WTC11 (cell line): Measurements from ENCODE around the gene CCL26. TPM values are rescaled to one million over a fixed set of nuclear protein-coding genes. Genes with fewer than 3 reads are reported as not detected.

Experiments used
- ATAC-seq: fragments of 200-7000 bp; cut with Tn5 transposase; 2 replicates; pipeline ENCODE4 v1.10.0; 2021; ENCODE audit warnings: mild to moderate bottlenecking, moderate library complexity
- CTCF ChIA-PET: fragments of 300-600 bp; sonication (Branson Sonifier 250); formaldehyde crosslinking; loops from one replicate; lab custom pipeline; 2021; ENCODE audit warnings: antibody characterized with exemption; lab: Charles Lee
- POLR2A ChIA-PET: fragments of 350-600 bp; sonication (Branson Sonifier 250); formaldehyde crosslinking; loops from one replicate; lab custom pipeline; 2021; ENCODE audit warnings: antibody characterized with exemption; lab: Charles Lee
- DNase-seq: peaks from one replicate; pipeline ENCODE4 v3.0.0; 2021; ENCODE audit warnings: low spot score
- H3K27ac Mint-ChIP-seq: 2 replicates; pipeline ENCODE4 v1.8.0; 2021; ENCODE audit warnings: mixed read lengths
- H3K27me3 Mint-ChIP-seq: 2 replicates; pipeline ENCODE4 v1.8.0; 2021; ENCODE audit warnings: low read depth, mild to moderate bottlenecking, moderate library complexity, mixed read lengths
- H3K36me3 Mint-ChIP-seq: 2 replicates; pipeline ENCODE4 v1.8.0; 2021; ENCODE audit warnings: mixed read lengths
- H3K4me1 Mint-ChIP-seq: 2 replicates; pipeline ENCODE4 v1.8.0; 2022; ENCODE audit warnings: mixed read lengths
- H3K4me3 Mint-ChIP-seq: 2 replicates; pipeline ENCODE4 v1.8.0; 2021; ENCODE audit warnings: mild to moderate bottlenecking, moderate library complexity, mixed read lengths
- H3K9me3 Mint-ChIP-seq: 2 replicates; pipeline ENCODE4 v1.8.0; 2021; ENCODE audit warnings: mixed read lengths
- AFF4 ChIP-seq: sonication (generic); formaldehyde crosslinking; IDR thresholded peaks from 2 replicates; pipeline ENCODE4 v1.8.1; 2023; ENCODE audit warnings: mild to moderate bottlenecking, missing genetic modification reagents, borderline replicate concordance
- CREB1 ChIP-seq: sonication (generic); formaldehyde crosslinking; IDR thresholded peaks from 2 replicates; pipeline ENCODE4 v1.8.0; 2023; ENCODE audit warnings: mild to moderate bottlenecking, missing genetic modification reagents
- E2F1 ChIP-seq: sonication (generic); formaldehyde crosslinking; IDR thresholded peaks from 2 replicates; pipeline ENCODE4 v1.8.0; 2022; ENCODE audit warnings: mild to moderate bottlenecking, missing genetic modification reagents
- E2F4 ChIP-seq: sonication (generic); formaldehyde crosslinking; IDR thresholded peaks from 2 replicates; pipeline ENCODE4 v1.8.1; 2022; ENCODE audit warnings: low read depth, mild to moderate bottlenecking, moderate library complexity, missing genetic modification reagents, borderline replicate concordance
- ETV6 ChIP-seq: sonication (generic); formaldehyde crosslinking; IDR thresholded peaks from 2 replicates; pipeline ENCODE4 v1.8.1; 2022; ENCODE audit warnings: mild to moderate bottlenecking, missing genetic modification reagents
- FOXK1 ChIP-seq: sonication (generic); formaldehyde crosslinking; IDR thresholded peaks from 2 replicates; pipeline ENCODE4 v1.8.0; 2022; ENCODE audit warnings: mild to moderate bottlenecking, moderate library complexity, missing genetic modification reagents
- FOXP4 ChIP-seq: sonication (generic); formaldehyde crosslinking; IDR thresholded peaks from 2 replicates; pipeline ENCODE4 v1.8.0; 2022; ENCODE audit warnings: mild to moderate bottlenecking, missing genetic modification reagents
- GABPB1 ChIP-seq: sonication (generic); formaldehyde crosslinking; IDR thresholded peaks from 2 replicates; pipeline ENCODE4 v1.8.1; 2023; ENCODE audit warnings: mild to moderate bottlenecking, missing genetic modification reagents
- HMGA2 ChIP-seq: fragments of 250-450 bp; sonication (Bioruptor Pico); IDR thresholded peaks from 2 replicates; pipeline ENCODE4 v1.4.0; 2021; ENCODE audit warnings: mild to moderate bottlenecking, moderate library complexity
- MYBL2 ChIP-seq: sonication (generic); formaldehyde crosslinking; IDR thresholded peaks from 2 replicates; pipeline ENCODE4 v1.8.1; 2023; ENCODE audit warnings: mild to moderate bottlenecking, moderate library complexity, missing genetic modification reagents
- NFYB ChIP-seq: sonication (generic); formaldehyde crosslinking; conservative IDR thresholded peaks from 2 replicates; pipeline ENCODE4 v1.8.0; 2022; ENCODE audit warnings: low read depth, missing genetic modification reagents
- NR2C2 ChIP-seq: sonication (generic); formaldehyde crosslinking; IDR thresholded peaks from 2 replicates; pipeline ENCODE4 v1.8.0; 2022; ENCODE audit warnings: mild to moderate bottlenecking, missing genetic modification reagents
- SP1 ChIP-seq: sonication (generic); formaldehyde crosslinking; conservative IDR thresholded peaks from 2 replicates; pipeline ENCODE4 v1.8.1; 2022; ENCODE audit warnings: missing genetic modification reagents
- TEAD1 ChIP-seq: sonication (generic); formaldehyde crosslinking; IDR thresholded peaks from 2 replicates; pipeline ENCODE4 v1.8.0; 2022; ENCODE audit warnings: mild to moderate bottlenecking, missing genetic modification reagents
- ZNF232 ChIP-seq: sonication (generic); formaldehyde crosslinking; IDR thresholded peaks from 2 replicates; pipeline ENCODE4 v1.8.0; 2022; ENCODE audit warnings: mild to moderate bottlenecking, missing genetic modification reagents
- ZNF423 ChIP-seq: fragments of 250-450 bp; sonication (Bioruptor Pico); IDR thresholded peaks from 2 replicates; pipeline ENCODE4 v2.1.2; 2022; ENCODE audit warnings: mild to moderate bottlenecking, moderate library complexity
- total RNA-seq: library from RNA; stranded (reverse); gene quantifications from 3 replicates; pipeline ENCODE4 v1.2.3, GENCODE V29; 2021
- TF ChIP-seq, protein P1 (sequence below): sonication (generic); formaldehyde crosslinking; IDR thresholded peaks from 2 replicates; pipeline ENCODE4 v1.8.0; 2023; ENCODE audit warnings: missing genetic modification reagents, mild to moderate bottlenecking, borderline replicate concordance
- TF ChIP-seq, protein P2 (sequence below): fragments of 250-450 bp; sonication (Bioruptor Pico); conservative IDR thresholded peaks from 2 replicates; pipeline ENCODE4 v1.9.0; 2021; ENCODE audit warnings: mild to moderate bottlenecking

CCL26 gene
- total RNA-seq, 1 experiment from 2014 or later = 9.8 TPM

- ChIA-PET CTCF (interaction anchor here (0.6 to 3.3 kb wide), 7 partner anchors 11 to 27 kb away, joined by 3 to 19 read pairs (median 3); no protein-coding TSS in a partner anchor), POLR2A (interaction anchor here (0.6 to 1.3 kb wide), 2 partner anchors 89 to 292 kb away, joined by 3 to 5 read pairs; no protein-coding TSS in a partner anchor)
- H3K36me3 Mint-ChIP-seq = no peaks in the 10 kb centered on the region
- peak; percentile 7; the same call in 1 of the 2 replicates for TF ChIP-seq MYBL2 (CRISPR knock-in tag)
- no peak for TF ChIP-seq GABPB1 (CRISPR knock-in tag)
- no peak for TF ChIP-seq ZNF232 (CRISPR knock-in tag)
- 0 out of 2 replicates have a peak, but pooled peaks have one; percentile 29 for TF ChIP-seq E2F1 (CRISPR knock-in tag)
- peak; percentile 86 for TF ChIP-seq NFYB (CRISPR knock-in tag)
- TF ChIP-seq NR2C2 (CRISPR knock-in tag) = no peak
- TF ChIP-seq ETV6 (CRISPR knock-in tag) = peak; percentile 64; the same call in 1 of the 2 replicates
- peak; percentile 95 for TF ChIP-seq SP1 (CRISPR knock-in tag)
- 0 out of 2 replicates have a peak, but pooled peaks have one; percentile 5 for TF ChIP-seq TEAD1
- no peak for TF ChIP-seq HMGA2 (CRISPR knock-in tag)
- TF ChIP-seq FOXP4 (CRISPR knock-in tag) = peak; percentile 65; the same call in 1 of the 2 replicates
- TF ChIP-seq FOXK1 (CRISPR knock-in tag) = 0 out of 2 replicates have a peak, but pooled peaks have one; percentile 20
- TF ChIP-seq, protein P1, sequence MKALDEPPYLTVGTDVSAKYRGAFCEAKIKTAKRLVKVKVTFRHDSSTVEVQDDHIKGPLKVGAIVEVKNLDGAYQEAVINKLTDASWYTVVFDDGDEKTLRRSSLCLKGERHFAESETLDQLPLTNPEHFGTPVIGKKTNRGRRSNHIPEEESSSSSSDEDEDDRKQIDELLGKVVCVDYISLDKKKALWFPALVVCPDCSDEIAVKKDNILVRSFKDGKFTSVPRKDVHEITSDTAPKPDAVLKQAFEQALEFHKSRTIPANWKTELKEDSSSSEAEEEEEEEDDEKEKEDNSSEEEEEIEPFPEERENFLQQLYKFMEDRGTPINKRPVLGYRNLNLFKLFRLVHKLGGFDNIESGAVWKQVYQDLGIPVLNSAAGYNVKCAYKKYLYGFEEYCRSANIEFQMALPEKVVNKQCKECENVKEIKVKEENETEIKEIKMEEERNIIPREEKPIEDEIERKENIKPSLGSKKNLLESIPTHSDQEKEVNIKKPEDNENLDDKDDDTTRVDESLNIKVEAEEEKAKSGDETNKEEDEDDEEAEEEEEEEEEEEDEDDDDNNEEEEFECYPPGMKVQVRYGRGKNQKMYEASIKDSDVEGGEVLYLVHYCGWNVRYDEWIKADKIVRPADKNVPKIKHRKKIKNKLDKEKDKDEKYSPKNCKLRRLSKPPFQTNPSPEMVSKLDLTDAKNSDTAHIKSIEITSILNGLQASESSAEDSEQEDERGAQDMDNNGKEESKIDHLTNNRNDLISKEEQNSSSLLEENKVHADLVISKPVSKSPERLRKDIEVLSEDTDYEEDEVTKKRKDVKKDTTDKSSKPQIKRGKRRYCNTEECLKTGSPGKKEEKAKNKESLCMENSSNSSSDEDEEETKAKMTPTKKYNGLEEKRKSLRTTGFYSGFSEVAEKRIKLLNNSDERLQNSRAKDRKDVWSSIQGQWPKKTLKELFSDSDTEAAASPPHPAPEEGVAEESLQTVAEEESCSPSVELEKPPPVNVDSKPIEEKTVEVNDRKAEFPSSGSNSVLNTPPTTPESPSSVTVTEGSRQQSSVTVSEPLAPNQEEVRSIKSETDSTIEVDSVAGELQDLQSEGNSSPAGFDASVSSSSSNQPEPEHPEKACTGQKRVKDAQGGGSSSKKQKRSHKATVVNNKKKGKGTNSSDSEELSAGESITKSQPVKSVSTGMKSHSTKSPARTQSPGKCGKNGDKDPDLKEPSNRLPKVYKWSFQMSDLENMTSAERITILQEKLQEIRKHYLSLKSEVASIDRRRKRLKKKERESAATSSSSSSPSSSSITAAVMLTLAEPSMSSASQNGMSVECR (CRISPR knock-in tag) = 0 out of 2 replicates have a peak, but pooled peaks have one; percentile 32
- TF ChIP-seq, protein P2, sequence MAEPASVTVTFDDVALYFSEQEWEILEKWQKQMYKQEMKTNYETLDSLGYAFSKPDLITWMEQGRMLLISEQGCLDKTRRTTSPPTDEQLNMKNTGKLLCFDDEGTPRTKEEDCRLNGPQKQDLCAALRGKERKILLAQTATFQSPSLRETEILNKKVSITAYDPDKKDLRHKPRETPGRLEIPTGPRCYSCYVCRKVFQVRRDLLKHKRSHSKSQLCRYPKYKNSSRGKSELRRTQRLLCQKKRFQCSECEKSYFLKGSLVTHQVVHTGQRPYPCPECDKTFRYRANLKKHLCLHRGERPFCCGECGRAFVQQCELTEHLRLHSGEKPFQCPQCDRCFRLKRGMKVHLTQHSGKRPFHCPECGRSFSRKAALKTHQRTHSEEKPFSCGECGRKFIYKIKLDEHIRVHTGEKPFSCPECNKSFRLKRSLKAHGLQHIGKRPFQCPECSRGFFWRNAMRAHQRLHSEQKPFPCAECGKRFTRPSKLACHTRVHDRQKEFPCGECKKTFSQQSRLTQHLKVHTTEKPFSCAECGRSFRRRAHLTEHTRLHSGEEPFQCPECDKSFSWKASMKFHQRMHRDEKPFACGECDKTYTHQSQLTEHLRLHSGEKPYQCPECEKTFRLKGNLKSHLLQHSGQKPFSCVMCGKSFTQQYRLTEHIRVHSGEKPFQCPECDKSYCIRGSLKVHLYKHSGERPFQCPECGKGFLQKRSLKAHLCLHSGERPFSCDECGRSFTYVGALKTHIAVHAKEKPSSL = no peak
- DNase-seq = peak; percentile 100
- peak; percentile 98 for ATAC-seq
- H3K27ac Mint-ChIP-seq = peak overlapping the region; percentile 95
- H3K27me3 Mint-ChIP-seq = peaks cover 32% of the 10 kb centered on the region
- peaks cover 27% of the 10 kb centered on the region for H3K4me1 Mint-ChIP-seq
- H3K4me3 Mint-ChIP-seq = peak overlapping the region; percentile 95
- no peaks in the 10 kb centered on the region for H3K9me3 Mint-ChIP-seq
These were observed 32.8 kb downstream of the CCL26 start for GRCh38 chr7:75738975-75739795.

DNA sequence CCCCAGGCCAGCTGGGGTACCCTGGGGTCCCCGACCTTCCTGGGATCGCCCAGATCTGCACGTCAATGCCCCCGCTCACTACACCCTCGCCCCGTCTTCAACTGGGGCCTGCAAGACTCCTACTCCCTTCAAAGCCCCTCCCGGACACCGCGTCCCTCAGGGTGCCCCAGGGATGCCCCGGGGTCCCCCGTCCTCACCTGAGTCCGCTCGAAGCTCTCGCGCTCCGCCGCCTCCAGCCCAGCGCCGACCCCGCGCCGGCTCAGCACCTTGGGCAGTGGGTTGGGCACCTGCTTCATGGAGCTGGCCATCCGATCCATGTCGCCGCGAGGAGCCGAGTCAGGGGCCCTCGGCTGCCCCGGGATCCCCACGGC lies 33.4 kb downstream of the CCL26 start, which contains the start of gene HIP1:
Gene HIP1, minus strand, starts transcription at position 338 of the 371 bp plus-strand sequence. Its CDS starts 21 bp downstream, at position 317.
- Mint-ChIP-seq H3K4me3 (peak within 1 kb of the TSS; percentile 95), H3K27ac (peak within 1 kb of the TSS; percentile 95), H3K9me3 (no peaks in the 10 kb centered on the region), H3K36me3 (no peaks in the 10 kb centered on the region), H3K27me3 (peaks cover 32% of the 10 kb centered on the region), H3K4me1 (peaks cover 27% of the 10 kb centered on the region)
- ChIA-PET CTCF (interaction anchor here (0.9 to 2.0 kb wide), 3 partner anchors 18 to 26 kb away, joined by 3 to 19 read pairs (median 3); no protein-coding TSS in a partner anchor), POLR2A (no interaction called here)
- ATAC-seq (no peak), DNase-seq (no peak)
- TF ChIP-seq ZNF423 (CRISPR knock-in tag) = 0 out of 2 replicates have a peak, but pooled peaks have one; percentile 12
- TF ChIP-seq E2F4 = 0 out of 2 replicates have a peak, but pooled peaks have one; percentile 32
- no peak for TF ChIP-seq NR2C2 (CRISPR knock-in tag)
- TF ChIP-seq AFF4 (CRISPR knock-in tag) = no peak
- TF ChIP-seq CREB1 (CRISPR knock-in tag) = no peak
